HepG2 (cell line): ENCODE measurements around the gene TMEM219. TPM values are rescaled to one million over a fixed set of nuclear protein-coding genes. Genes with fewer than 3 reads are reported as not detected.

Experiments used
- FLYWCH1 ChIP-seq: sonication (generic); formaldehyde crosslinking; IDR thresholded peaks from 2 replicates; pipeline ENCODE4 v1.8.1; 2023; ENCODE audit warnings: mild to moderate bottlenecking, missing genetic modification reagents
- HNRNPL ChIP-seq: fragments of 200-400 bp; formaldehyde crosslinking; IDR thresholded peaks from 2 replicates; pipeline ENCODE4 v1.6.1; 2017; ENCODE audit warnings: mild to moderate bottlenecking, low read depth, low read length
- KLF11 ChIP-seq: IDR thresholded peaks from 2 replicates; pipeline ENCODE4 v1.6.1; 2016; ENCODE audit warnings: missing compliant biosample characterization
- MEIS2 ChIP-seq: sonication (generic); formaldehyde crosslinking; IDR thresholded peaks from 2 replicates; pipeline ENCODE4 v1.9.0; 2021; ENCODE audit warnings: mild to moderate bottlenecking, missing genetic modification reagents
- MXD4 ChIP-seq: IDR thresholded peaks from 2 replicates; pipeline ENCODE4 v1.6.1; 2016; ENCODE audit warnings: mild to moderate bottlenecking, missing biosample characterization, missing genetic modification reagents
- PHF5A ChIP-seq: IDR thresholded peaks from one replicate; pipeline ENCODE4 v1.6.1; 2018; ENCODE audit warnings: low read depth, missing genetic modification reagents; ENCODE audit not compliant: unreplicated experiment
- RBM39 ChIP-seq: fragments of 200-400 bp; formaldehyde crosslinking; IDR thresholded peaks from one replicate; pipeline ENCODE4 v1.6.1; 2018; ENCODE audit warnings: antibody characterized with exemption, mild to moderate bottlenecking, low read depth, low read length; ENCODE audit not compliant: poor library complexity, severe bottlenecking
- SP1 ChIP-seq, 2 experiments: fragments of 450-650 bp in 1 of 2; sonication (generic) in 1 of 2; formaldehyde crosslinking in 1 of 2; IDR thresholded peaks; 2 replicates each; pipeline versions ENCODE4 v1.4.0 to v1.6.1; 2016 to 2020; ENCODE audit warnings: missing genetic modification reagents in 1 of 2
- TRIM22 ChIP-seq: fragments of 450-650 bp; IDR thresholded peaks from 2 replicates; pipeline ENCODE4 v1.6.1; 2017
- ZNF224 ChIP-seq: sonication (generic); formaldehyde crosslinking; IDR thresholded peaks from 2 replicates; pipeline ENCODE4 v1.5.0; 2020; ENCODE audit warnings: mild to moderate bottlenecking, missing genetic modification reagents
- ZNF609 ChIP-seq: sonication (generic); formaldehyde crosslinking; IDR thresholded peaks from 2 replicates; pipeline ENCODE4 v1.4.0; 2020; ENCODE audit warnings: mild to moderate bottlenecking, missing genetic modification reagents, borderline replicate concordance
- polyA plus RNA-seq, 8 experiments: library from polyadenylated mRNA; depleted of rRNA in 3 of 8; stranded (reverse) in 7 of 8; unstranded in 1 of 8; fragments of >200 nt; fragmentation: Illumina TruSeq in 4 of 8; extraction: Trizol in 4 of 8; gene quantifications; 2 replicates each; pipeline versions ENCODE4 v1.2.1 to v1.2.3, GENCODE V29; 2011 to 2016; ENCODE audit warnings: low read depth in 4 of 8, missing spikeins in 1 of 8, mixed read lengths in 1 of 8; ENCODE audit not compliant: insufficient read depth in 1 of 8
- total RNA-seq, 5 experiments: library from RNA; depleted of rRNA; stranded (reverse); fragments of >200 nt; fragmentation: Illumina TruSeq; extraction: Trizol; gene quantifications; 2 replicates each; pipeline ENCODE4 v1.2.3, GENCODE V29; 2016; ENCODE audit warnings: low read depth in 1 of 5
- TF ChIP-seq, protein P1 (sequence below): sonication (generic); formaldehyde crosslinking; IDR thresholded peaks from 2 replicates; pipeline ENCODE4 v1.5.0; 2020; ENCODE audit warnings: missing genetic modification reagents, mild to moderate bottlenecking, borderline replicate concordance
- TF ChIP-seq, protein P2 (sequence below), 2 experiments: IDR thresholded peaks; 2 replicates each; pipeline ENCODE4 v1.6.1; 2011 to 2012; ENCODE audit warnings: low read length in 2 of 2, borderline replicate concordance in 1 of 2, low read depth in 1 of 2, mild to moderate bottlenecking in 1 of 2, moderate library complexity in 1 of 2

The TMEM219 gene
- total and polyA plus RNA-seq, 2 of the 13 experiments (the other 11 are each of a cell fraction or from before 2014, with no cell fraction given), result 105 to 115 TPM

- no peak for TF ChIP-seq TRIM22
- TF ChIP-seq RBM39, result peak; percentile 84
- TF ChIP-seq ZNF609 (CRISPR knock-in tag), result peak; percentile 37; the same call in 1 of the 2 replicates
- peak; percentile 66; the same call in 1 of the 2 replicates for TF ChIP-seq MXD4
- TF ChIP-seq, protein P1, sequence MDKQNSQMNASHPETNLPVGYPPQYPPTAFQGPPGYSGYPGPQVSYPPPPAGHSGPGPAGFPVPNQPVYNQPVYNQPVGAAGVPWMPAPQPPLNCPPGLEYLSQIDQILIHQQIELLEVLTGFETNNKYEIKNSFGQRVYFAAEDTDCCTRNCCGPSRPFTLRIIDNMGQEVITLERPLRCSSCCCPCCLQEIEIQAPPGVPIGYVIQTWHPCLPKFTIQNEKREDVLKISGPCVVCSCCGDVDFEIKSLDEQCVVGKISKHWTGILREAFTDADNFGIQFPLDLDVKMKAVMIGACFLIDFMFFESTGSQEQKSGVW (CRISPR knock-in tag), result peak; percentile 93
- peak; percentile 38; the same call in 1 of the 2 replicates for TF ChIP-seq MEIS2 (CRISPR knock-in tag)
- peak; percentile 80 for TF ChIP-seq PHF5A
- TF ChIP-seq ZNF224 (CRISPR knock-in tag), result peak; percentile 94; the same call in 1 of the 2 replicates
- no peak for TF ChIP-seq SP1 (IDR thresholded peaks at IDR 0.05)
- peak; percentile 98 for TF ChIP-seq SP1 (CRISPR knock-in tag; IDR thresholded peaks at IDR 0.05)
- TF ChIP-seq, protein P2, sequence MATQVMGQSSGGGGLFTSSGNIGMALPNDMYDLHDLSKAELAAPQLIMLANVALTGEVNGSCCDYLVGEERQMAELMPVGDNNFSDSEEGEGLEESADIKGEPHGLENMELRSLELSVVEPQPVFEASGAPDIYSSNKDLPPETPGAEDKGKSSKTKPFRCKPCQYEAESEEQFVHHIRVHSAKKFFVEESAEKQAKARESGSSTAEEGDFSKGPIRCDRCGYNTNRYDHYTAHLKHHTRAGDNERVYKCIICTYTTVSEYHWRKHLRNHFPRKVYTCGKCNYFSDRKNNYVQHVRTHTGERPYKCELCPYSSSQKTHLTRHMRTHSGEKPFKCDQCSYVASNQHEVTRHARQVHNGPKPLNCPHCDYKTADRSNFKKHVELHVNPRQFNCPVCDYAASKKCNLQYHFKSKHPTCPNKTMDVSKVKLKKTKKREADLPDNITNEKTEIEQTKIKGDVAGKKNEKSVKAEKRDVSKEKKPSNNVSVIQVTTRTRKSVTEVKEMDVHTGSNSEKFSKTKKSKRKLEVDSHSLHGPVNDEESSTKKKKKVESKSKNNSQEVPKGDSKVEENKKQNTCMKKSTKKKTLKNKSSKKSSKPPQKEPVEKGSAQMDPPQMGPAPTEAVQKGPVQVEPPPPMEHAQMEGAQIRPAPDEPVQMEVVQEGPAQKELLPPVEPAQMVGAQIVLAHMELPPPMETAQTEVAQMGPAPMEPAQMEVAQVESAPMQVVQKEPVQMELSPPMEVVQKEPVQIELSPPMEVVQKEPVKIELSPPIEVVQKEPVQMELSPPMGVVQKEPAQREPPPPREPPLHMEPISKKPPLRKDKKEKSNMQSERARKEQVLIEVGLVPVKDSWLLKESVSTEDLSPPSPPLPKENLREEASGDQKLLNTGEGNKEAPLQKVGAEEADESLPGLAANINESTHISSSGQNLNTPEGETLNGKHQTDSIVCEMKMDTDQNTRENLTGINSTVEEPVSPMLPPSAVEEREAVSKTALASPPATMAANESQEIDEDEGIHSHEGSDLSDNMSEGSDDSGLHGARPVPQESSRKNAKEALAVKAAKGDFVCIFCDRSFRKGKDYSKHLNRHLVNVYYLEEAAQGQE (IDR thresholded peaks at IDR 0.05; ENCODE audit: borderline replicate concordance in 1 of 2, low read depth in 1 of 2, low read length in 2 of 2), result peak in 1 of 2 experiments; percentile 47; a peak in 1 of 4 replicates
- peak; percentile 61; the same call in 1 of the 2 replicates for TF ChIP-seq HNRNPL
- no peak for TF ChIP-seq FLYWCH1 (CRISPR knock-in tag)
- TF ChIP-seq KLF11 (CRISPR knock-in tag), result peak; percentile 79
These were observed 34.3 kb downstream of the TMEM219 start, which contains the start of gene INO80E (continued) for GRCh38 chr16:29995911-29996765.
